BLaER1 treated with 17β-estradiol and CSF1 and Interleukin-3, amounts not matched to agents 10 nM and 100 nM (cell line): ENCODE results near the gene FABP7.
"Not testable (repeated sequence)": the region's sequence is repeated elsewhere in the genome, so short reads cannot be mapped to it uniquely, and the experiment has no call there.

ENCODE experiments used
- H3K27ac ChIP-seq, 11 experiments: shearing (Covaris generic); formaldehyde crosslinking; 2 replicates each; pipeline ENCODE4 v1.8.1; 2022
- H3K27me3 ChIP-seq, 11 experiments: shearing (Covaris generic); formaldehyde crosslinking; 2 replicates each; pipeline ENCODE4 v1.8.1; 2022
- H3K36me3 ChIP-seq, 11 experiments: shearing (Covaris generic); formaldehyde crosslinking; 2 replicates each; pipeline ENCODE4 v1.8.1; 2022
- H3K4me1 ChIP-seq, 10 experiments: shearing (Covaris generic); formaldehyde crosslinking; 2 replicates each; pipeline ENCODE4 v1.8.1; 2022
- H3K4me2 ChIP-seq, 11 experiments: shearing (Covaris generic); formaldehyde crosslinking; 2 replicates each; pipeline ENCODE4 v1.8.1; 2022
- H3K4me3 ChIP-seq, 10 experiments: shearing (Covaris generic); formaldehyde crosslinking; 2 replicates each; pipeline ENCODE4 v1.8.1; 2022
- H3K9ac ChIP-seq, 11 experiments: shearing (Covaris generic); formaldehyde crosslinking; 2 replicates each; pipeline ENCODE4 v1.8.1; 2022
- H3K9me3 ChIP-seq, 11 experiments: shearing (Covaris generic); formaldehyde crosslinking; replicated peaks in 1 of 11; 2 replicates each; pipeline ENCODE4 v1.8.1; 2022
- H4K20me1 ChIP-seq, 11 experiments: shearing (Covaris generic); formaldehyde crosslinking; 2 replicates each; pipeline ENCODE4 v1.8.1; 2022
- Cebpa-rat ChIP-seq, 11 experiments: shearing (Covaris generic); IDR thresholded peaks; 2 replicates each; pipeline ENCODE4 v1.8.1; 2022

The FABP7 gene

DNA sequence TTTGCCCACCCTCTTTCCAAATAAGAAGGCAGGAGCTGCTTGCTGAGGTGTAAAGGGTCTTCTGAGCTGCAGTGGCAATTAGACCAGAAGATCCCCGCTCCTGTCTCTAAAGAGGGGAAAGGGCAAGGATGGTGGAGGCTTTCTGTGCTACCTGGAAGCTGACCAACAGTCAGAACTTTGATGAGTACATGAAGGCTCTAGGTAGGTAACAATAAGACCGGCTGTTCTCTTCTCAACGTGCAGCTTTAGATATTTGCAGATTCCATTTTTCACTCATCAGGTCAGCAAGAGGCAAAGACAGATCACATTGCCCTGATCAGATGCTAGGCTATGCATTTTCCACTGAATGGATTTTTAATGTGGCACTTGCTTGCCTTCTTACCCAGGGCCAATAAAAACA lies at the start of gene FABP7:
FABP7 (plus strand) TSS at position 50 of the 400 bp plus-strand sequence; CDS start at position 129, 79 bp downstream.
- H3K4me1 ChIP-seq, result no peaks in the 10 kb centered on the region
- TF ChIP-seq Cebpa-rat (IDR thresholded peaks at IDR 0.05), result no peak
- H3K4me2 ChIP-seq, result no peak within 1 kb of the TSS
- H3K9ac ChIP-seq, result no peak within 1 kb of the TSS
- H3K4me3 ChIP-seq, result no peak within 1 kb of the TSS
- no peaks in the 10 kb centered on the region for H3K27me3 ChIP-seq
- no peaks in the 10 kb centered on the region for H3K36me3 ChIP-seq
- no peak within 1 kb of the TSS for H3K27ac ChIP-seq
- no peaks in the 10 kb centered on the region for H3K9me3 ChIP-seq
- H4K20me1 ChIP-seq, result no peaks in the 10 kb centered on the region

DNA sequence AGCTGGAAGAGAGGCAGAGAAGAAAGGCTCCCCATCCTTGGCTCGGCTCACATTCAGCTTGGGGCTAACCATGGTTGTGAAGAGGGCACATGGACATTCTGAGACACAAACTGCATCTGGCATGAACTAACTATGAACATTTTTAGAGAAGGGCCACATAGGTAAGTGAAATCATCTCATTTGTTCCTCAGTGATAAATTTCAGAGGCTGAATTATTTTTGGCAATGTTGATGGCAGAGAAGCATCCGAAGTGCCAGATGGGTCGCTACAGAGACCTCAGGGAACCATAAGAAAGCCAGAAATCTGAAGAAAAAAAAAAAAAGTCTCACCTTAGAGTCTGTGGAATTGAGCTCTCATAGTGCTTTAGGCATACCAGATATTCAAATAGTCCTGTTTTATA lies 49.2 kb upstream of the FABP7 start:
- Histone ChIP-seq H3K36me3 (no peaks in the 10 kb centered on the region), H3K9me3 (no peaks in the 10 kb centered on the region), H3K27me3 (no peaks in the 10 kb centered on the region), H3K4me3 (no peak overlapping the region), H3K4me1 (no peaks in the 10 kb centered on the region), H3K4me2 (no peak overlapping the region), H3K27ac (no peak overlapping the region), H4K20me1 (no peaks in the 10 kb centered on the region), H3K9ac (no peak overlapping the region)
- no peak for TF ChIP-seq Cebpa-rat (IDR thresholded peaks at IDR 0.05)

- no peak overlapping the region for H3K4me3 ChIP-seq
- H3K4me1 ChIP-seq, result no peaks in the 10 kb centered on the region
- H3K27ac ChIP-seq, result no peak overlapping the region
- no peak overlapping the region for H3K4me2 ChIP-seq
- H3K36me3 ChIP-seq, result no peaks in the 10 kb centered on the region
- no peak for TF ChIP-seq Cebpa-rat (IDR thresholded peaks at IDR 0.05)
- H3K9me3 ChIP-seq, result no peaks in the 10 kb centered on the region
- no peak overlapping the region for H3K9ac ChIP-seq
- no peaks in the 10 kb centered on the region for H3K27me3 ChIP-seq
- H4K20me1 ChIP-seq, result no peaks in the 10 kb centered on the region
Measured at GRCh38 chr6:122730775-122731386, 48.6 kb upstream of the FABP7 start.

- Histone ChIP-seq H3K9ac (no peak overlapping the region; a peak in 1 of 22 replicates), H4K20me1 (no peaks in the 10 kb centered on the region), H3K4me1 (no peaks in the 10 kb centered on the region), H3K36me3 (no peaks in the 10 kb centered on the region), H3K4me3 (no peak overlapping the region), H3K27me3 (no peaks in the 10 kb centered on the region), H3K9me3 (no peaks in the 10 kb centered on the region), H3K27ac (no peak overlapping the region; a peak in 2 of 22 replicates), H3K4me2 (no peak overlapping the region)
- TF ChIP-seq Cebpa-rat (IDR thresholded peaks at IDR 0.05), result no peak
Measured at GRCh38 chr6:122733259-122733658, 46.3 kb upstream of the FABP7 start.

DNA sequence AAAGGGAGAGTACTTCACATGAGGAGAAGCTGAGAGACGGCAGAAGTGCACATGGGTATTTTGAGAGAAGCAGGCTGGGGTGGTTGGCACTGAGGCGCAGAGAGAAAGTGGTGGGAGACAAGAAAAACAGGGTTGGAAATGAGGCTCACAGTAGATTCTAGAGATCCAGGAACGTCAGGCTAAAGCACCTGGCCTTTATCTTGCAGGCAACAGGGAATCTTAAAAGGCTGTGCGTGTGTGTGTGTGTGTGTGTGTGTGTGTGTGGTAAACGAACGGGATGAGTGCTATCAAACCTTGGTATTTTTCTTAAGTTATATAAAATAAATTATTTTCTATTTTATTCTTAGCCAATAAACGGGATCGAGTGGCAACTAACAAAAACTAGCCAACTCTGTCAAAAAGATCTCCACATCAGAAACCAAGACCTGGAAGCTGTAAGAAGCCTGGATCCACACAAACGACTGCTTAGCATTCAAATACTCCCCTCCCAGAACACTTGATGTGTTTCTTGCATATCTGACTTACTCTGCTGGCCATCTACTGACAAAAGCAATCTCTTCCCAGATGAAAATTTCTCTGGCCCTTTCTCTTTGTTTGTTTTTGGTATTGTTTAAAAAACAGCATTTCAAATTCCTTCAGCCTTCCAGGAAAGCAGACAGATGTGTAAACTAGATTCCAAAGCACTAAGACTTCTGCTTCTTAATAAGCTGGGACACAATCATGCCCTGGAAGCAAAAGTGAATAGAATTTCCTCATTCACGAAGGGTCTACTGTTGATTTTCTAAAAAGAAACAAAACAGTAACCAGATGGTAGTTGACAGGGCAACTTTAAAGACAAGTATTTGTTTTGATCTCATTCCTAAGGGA lies 44.8 kb upstream of the FABP7 start:
- Histone ChIP-seq H3K36me3 (no peaks in the 10 kb centered on the region), H3K9ac (no peak overlapping the region), H4K20me1 (no peaks in the 10 kb centered on the region), H3K27me3 (no peaks in the 10 kb centered on the region), H3K4me2 (no peak overlapping the region), H3K4me1 (no peaks in the 10 kb centered on the region), H3K9me3 (no peaks in the 10 kb centered on the region), H3K4me3 (no peak overlapping the region), H3K27ac (no peak overlapping the region)
- TF ChIP-seq Cebpa-rat (IDR thresholded peaks at IDR 0.05), result no peak

DNA sequence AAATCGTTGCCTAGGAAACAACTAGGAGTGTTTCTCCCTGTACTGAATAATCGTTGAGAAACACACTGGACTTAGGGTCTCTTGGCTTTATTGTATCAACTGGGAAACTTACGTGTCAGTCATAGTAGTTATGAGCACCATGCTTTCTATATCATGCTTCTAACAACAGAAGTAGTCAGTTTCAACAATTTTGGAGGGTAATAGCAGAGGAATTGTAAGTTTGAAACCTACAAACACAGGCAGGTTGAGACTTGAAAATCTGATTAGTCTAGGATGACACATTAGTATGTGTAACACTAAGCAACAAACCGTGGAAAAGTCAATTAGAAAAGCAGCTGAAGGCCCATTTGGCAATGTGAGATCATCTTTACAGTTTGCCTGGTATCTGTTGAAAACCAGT lies 43.9 kb upstream of the FABP7 start:
- H4K20me1 ChIP-seq, result no peaks in the 10 kb centered on the region
- H3K27ac ChIP-seq, result no peak overlapping the region
- H3K36me3 ChIP-seq, result no peaks in the 10 kb centered on the region
- no peak overlapping the region for H3K9ac ChIP-seq
- no peak overlapping the region for H3K4me3 ChIP-seq
- no peaks in the 10 kb centered on the region for H3K4me1 ChIP-seq
- no peak for TF ChIP-seq Cebpa-rat (IDR thresholded peaks at IDR 0.05)
- no peak overlapping the region for H3K4me2 ChIP-seq
- no peaks in the 10 kb centered on the region for H3K27me3 ChIP-seq
- no peaks in the 10 kb centered on the region for H3K9me3 ChIP-seq

GRCh38 chr6:122736163-122736562 lies 43.4 kb upstream of the FABP7 start:
- Histone ChIP-seq H3K27me3 (no peaks in the 10 kb centered on the region), H3K4me1 (no peaks in the 10 kb centered on the region), H3K4me2 (no peak overlapping the region), H3K36me3 (no peaks in the 10 kb centered on the region), H3K9me3 (no peaks in the 10 kb centered on the region), H4K20me1 (no peaks in the 10 kb centered on the region), H3K4me3 (no peak overlapping the region), H3K27ac (no peak overlapping the region), H3K9ac (no peak overlapping the region)
- no peak for TF ChIP-seq Cebpa-rat (IDR thresholded peaks at IDR 0.05)

DNA sequence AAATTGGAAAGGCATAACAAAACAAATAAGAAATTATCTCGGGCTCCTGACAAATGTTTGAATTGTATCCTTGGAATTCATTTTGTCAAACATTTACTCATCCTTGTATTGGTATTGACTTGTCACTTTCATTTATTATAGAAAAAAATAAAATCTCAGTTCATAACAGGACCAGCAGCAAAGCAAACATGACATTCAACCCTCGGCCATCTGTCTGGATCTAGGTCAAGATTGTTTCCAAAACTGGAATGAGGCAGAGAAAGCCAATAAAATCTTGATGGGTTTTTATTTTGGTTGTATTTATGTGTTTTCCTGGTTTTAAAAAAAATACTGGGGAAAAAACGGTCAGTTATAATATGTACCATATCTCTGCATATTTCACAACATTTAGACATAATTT lies 42.9 kb upstream of the FABP7 start:
- Histone ChIP-seq H4K20me1 (no peaks in the 10 kb centered on the region), H3K36me3 (no peaks in the 10 kb centered on the region), H3K9ac (no peak overlapping the region), H3K27me3 (no peaks in the 10 kb centered on the region), H3K4me1 (no peaks in the 10 kb centered on the region), H3K4me2 (no peak overlapping the region), H3K9me3 (no peaks in the 10 kb centered on the region), H3K27ac (no peak overlapping the region), H3K4me3 (no peak overlapping the region)
- TF ChIP-seq Cebpa-rat (IDR thresholded peaks at IDR 0.05), result no peak

- Histone ChIP-seq H3K4me2 (no peak overlapping the region), H3K4me3 (no peak overlapping the region), H3K27ac (no peak overlapping the region), H3K27me3 (no peaks in the 10 kb centered on the region), H3K9ac (no peak overlapping the region), H3K9me3 (no peaks in the 10 kb centered on the region), H4K20me1 (no peaks in the 10 kb centered on the region), H3K36me3 (no peaks in the 10 kb centered on the region), H3K4me1 (no peaks in the 10 kb centered on the region)
- no peak for TF ChIP-seq Cebpa-rat (IDR thresholded peaks at IDR 0.05)
Measured at GRCh38 chr6:122740091-122740490, 39.4 kb upstream of the FABP7 start.

DNA sequence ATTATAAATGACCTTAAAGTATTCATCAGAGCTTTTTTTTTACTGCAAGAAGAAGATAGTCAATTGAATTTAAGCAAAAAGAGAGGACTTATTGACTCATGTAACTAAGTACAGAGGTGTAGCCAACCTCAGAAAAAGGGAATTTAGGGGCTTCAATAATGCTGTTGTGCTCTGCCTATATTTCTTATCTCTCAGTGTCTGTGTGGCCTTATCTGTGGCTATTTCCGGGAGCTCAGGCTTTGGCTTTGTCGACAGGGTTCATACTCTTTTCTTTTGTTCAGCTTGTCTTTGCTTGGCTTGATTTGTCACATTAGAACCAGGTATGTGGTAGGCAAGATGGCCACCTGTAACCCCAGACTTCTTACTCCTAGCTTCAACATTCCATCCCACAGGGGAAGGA lies 38.6 kb upstream of the FABP7 start:
- Histone ChIP-seq H3K36me3 (no peaks in the 10 kb centered on the region), H3K4me2 (no peak overlapping the region), H3K9ac (no peak overlapping the region), H3K9me3 (no peaks in the 10 kb centered on the region; a peak in 1 of 22 replicates), H4K20me1 (no peaks in the 10 kb centered on the region), H3K4me3 (no peak overlapping the region), H3K4me1 (no peaks in the 10 kb centered on the region), H3K27ac (no peak overlapping the region), H3K27me3 (no peaks in the 10 kb centered on the region)
- TF ChIP-seq Cebpa-rat (IDR thresholded peaks at IDR 0.05), result no peak

- peaks cover 15 to 27% (median 19%) of the 10 kb centered on the region in 11 experiments; a peak in 21 of 22 replicates for H3K9me3 ChIP-seq
- not testable (repeated sequence) for H3K9ac ChIP-seq, H3K4me3 ChIP-seq, H3K27ac ChIP-seq, H3K4me1 ChIP-seq, H3K36me3 ChIP-seq, H3K27me3 ChIP-seq, H4K20me1 ChIP-seq, H3K4me2 ChIP-seq
Measured at GRCh38 chr6:122744247-122744646, 35.3 kb upstream of the FABP7 start.

DNA sequence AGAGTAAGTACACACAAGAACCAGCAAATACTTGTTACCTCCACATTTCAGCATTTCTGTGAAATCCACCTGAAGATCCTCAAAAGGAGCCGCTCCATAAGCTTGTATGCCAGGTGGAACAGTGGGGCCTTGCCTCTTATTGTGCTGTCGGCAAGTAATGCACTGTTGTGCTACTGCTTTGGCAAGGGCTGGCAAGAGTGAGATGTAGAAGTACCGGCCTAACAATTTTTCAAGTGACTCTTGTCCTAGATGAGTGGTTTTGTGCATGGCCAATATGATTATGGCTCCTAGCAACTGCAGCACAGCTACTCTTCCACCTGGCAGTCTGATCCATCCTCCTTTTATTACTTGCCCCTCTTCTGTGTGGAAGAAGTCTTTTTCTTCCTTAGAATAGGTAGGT lies 34.7 kb upstream of the FABP7 start:
- H4K20me1 ChIP-seq, H3K4me2 ChIP-seq, H3K36me3 ChIP-seq, H3K9ac ChIP-seq, H3K4me3 ChIP-seq, H3K27me3 ChIP-seq, H3K4me1 ChIP-seq, H3K27ac ChIP-seq: not testable (repeated sequence)
- peaks cover 18 to 31% (median 21%) of the 10 kb centered on the region in 11 experiments; a peak in 21 of 22 replicates for H3K9me3 ChIP-seq
